NCI-H2227 (cell line): Measurements from ENCODE around the gene TNK2.

Experiments
- DNase-seq: peaks from one replicate; lab custom pipeline; 2025; ENCODE audit not compliant: unreplicated experiment; lab: John Stamatoyannopoulos, UW

Gene TNK2

GRCh38 chr3:195854628-195855294, 53.6 kb downstream of the TNK2 start:
- DNase-seq: no peak

GRCh38 chr3:195853996-195854395, 54.4 kb downstream of the TNK2 start:
- DNase-seq: no peak

- no peak for DNase-seq
Observed at GRCh38 chr3:195853036-195853435, 55.3 kb downstream of the TNK2 start.

GRCh38 chr3:195850857-195851543, 57.4 kb downstream of the TNK2 start:
- DNase-seq: peak; percentile 87

GRCh38 chr3:195849322-195850074, 58.9 kb downstream of the TNK2 start:
- peak; percentile 90 for DNase-seq

- DNase-seq: no peak
Observed at GRCh38 chr3:195847055-195847950, 61.0 kb downstream of the TNK2 start.

- DNase-seq: no peak
Observed at GRCh38 chr3:195845483-195845882, 62.9 kb downstream of the TNK2 start.

GRCh38 chr3:195844671-195845218, 63.6 kb downstream of the TNK2 start:
- no peak for DNase-seq

GRCh38 chr3:195839260-195840010, 68.9 kb downstream of the TNK2 start:
- peak; percentile 55 for DNase-seq

GRCh38 chr3:195838714-195839113, 69.6 kb downstream of the TNK2 start:
- no peak for DNase-seq

- DNase-seq: no peak
Observed at GRCh38 chr3:195836476-195837135, 71.7 kb downstream of the TNK2 start.

GRCh38 chr3:195835791-195836190, 72.6 kb downstream of the TNK2 start:
- DNase-seq: no peak

- no peak for DNase-seq
Observed at GRCh38 chr3:195834675-195835583, 73.4 kb downstream of the TNK2 start.

- DNase-seq: no peak
Observed at GRCh38 chr3:195829897-195830254, 78.5 kb downstream of the TNK2 start.

GRCh38 chr3:195828762-195829161, 79.6 kb downstream of the TNK2 start:
- DNase-seq: no peak

GRCh38 chr3:195825857-195826804, 82.2 kb downstream of the TNK2 start:
- no peak for DNase-seq

- DNase-seq: no peak
Observed at GRCh38 chr3:195825191-195825588, 83.2 kb downstream of the TNK2 start.
